ENCODE results near the gene RBBP6.

DNA sequence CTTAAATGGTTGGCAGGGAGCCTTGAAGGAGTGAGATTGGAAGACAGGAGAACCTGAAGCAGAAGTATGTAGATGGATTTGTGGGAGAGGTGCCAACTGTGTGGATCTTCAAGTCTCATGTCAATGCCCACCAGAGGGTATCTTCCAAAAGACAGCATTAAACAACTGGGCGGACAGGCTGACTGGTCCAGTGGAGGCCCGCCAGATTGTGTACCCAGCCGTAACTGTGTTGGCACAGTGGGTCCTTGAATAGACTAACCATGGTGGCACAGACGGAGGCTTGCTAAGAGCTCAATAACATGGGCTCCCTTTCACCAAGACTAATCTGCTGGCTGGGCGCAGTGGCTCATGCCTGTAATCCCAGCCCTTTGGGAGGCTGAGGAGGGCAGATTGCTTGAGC lies 24.2 kb upstream of the RBBP6 start:
- TF ChIP-seq CTCF (IDR thresholded peaks at IDR 0.05): no peak
- no peak for TF ChIP-seq POLR2AphosphoS5 (IDR thresholded peaks at IDR 0.05)
- no peak for TF ChIP-seq EP300 (IDR thresholded peaks at IDR 0.05)
- no peak for TF ChIP-seq POLR2A (IDR thresholded peaks at IDR 0.05)
